Stimulated activated naive CD4-positive, alpha-beta T cell (primary cell): ENCODE data around the gene BNIP3.
A peak's percentile ranks its signal among the peaks of the same experiment; 100 is the strongest.
"Not testable (repeated sequence)": the region's sequence is repeated elsewhere in the genome, so short reads cannot be mapped to it uniquely, and the experiment has no call there.

ENCODE experiments used
- DNase-seq, 6 experiments: peaks; one replicate each; lab custom pipeline; 2025; lab: John Stamatoyannopoulos, UW

Gene BNIP3

GRCh38 chr10:131929122-131929845 lies 52.4 kb downstream of the BNIP3 start:
- DNase-seq = no peak

GRCh38 chr10:131928248-131929095 lies 53.3 kb downstream of the BNIP3 start:
- DNase-seq = peak in 2 of 6 experiments; percentile 14 to 19

GRCh38 chr10:131926743-131927595 lies 54.8 kb downstream of the BNIP3 start:
- no peak for DNase-seq

- DNase-seq = no peak
These were observed 55.5 kb downstream of the BNIP3 start for GRCh38 chr10:131926253-131926652.

GRCh38 chr10:131925716-131926115 lies 56.0 kb downstream of the BNIP3 start:
- no peak for DNase-seq

- no peak for DNase-seq
These were observed 56.6 kb downstream of the BNIP3 start for GRCh38 chr10:131925011-131925649.

GRCh38 chr10:131923038-131923756 lies 58.5 kb downstream of the BNIP3 start:
- no peak for DNase-seq

- DNase-seq = no peak
These were observed 60.5 kb downstream of the BNIP3 start for GRCh38 chr10:131921184-131921583.

GRCh38 chr10:131920693-131921092 lies 61.0 kb downstream of the BNIP3 start:
- DNase-seq = no peak

- DNase-seq = no peak
These were observed 61.6 kb downstream of the BNIP3 start for GRCh38 chr10:131920151-131920550.

- not testable (repeated sequence) for DNase-seq
These were observed 62.3 kb downstream of the BNIP3 start for GRCh38 chr10:131919461-131919860.
